ENCODE results near the gene FAM181A. TPM values are rescaled to one million over a fixed set of nuclear protein-coding genes. Genes with fewer than 3 reads are reported as not detected.

FAM181A gene
- total and polyA plus RNA-seq, 2 experiments from 2014 or later, result not detected

DNA sequence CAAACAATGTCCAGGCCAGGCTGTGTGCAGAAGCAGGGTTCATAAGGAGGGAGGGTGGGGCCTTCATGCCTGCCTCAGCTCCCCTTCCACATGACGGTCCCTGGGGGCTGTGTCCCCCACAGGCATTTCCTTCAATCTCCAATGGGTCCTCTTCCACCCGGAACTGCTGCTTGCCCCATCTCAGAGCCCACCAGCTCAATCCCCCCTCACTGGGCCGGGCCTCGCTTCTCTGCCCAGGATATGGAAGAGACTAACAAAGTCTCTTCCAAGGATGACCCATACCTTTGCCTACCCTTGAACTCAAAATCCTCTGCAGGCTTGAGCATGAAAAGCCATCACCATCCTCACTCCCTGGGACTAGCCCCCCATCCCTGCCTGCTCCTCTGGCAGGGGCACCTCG, 28.4 kb upstream of the FAM181A start:
- Histone ChIP-seq H3K27ac (ENCODE audit: low read depth) (no peak overlapping the region), H3F3A (replicated peaks; ENCODE audit: low read depth) (no peaks in the 10 kb centered on the region), H3K36me3 (ENCODE audit: insufficient read depth) (no peaks in the 10 kb centered on the region), H3K79me2 (replicated peaks; ENCODE audit: insufficient read depth) (no peaks in the 10 kb centered on the region), H3K4me1 (ENCODE audit: insufficient read depth) (peaks cover 8% of the 10 kb centered on the region), H2AFZ (no peak overlapping the region), H3K4me3 (no peak overlapping the region), H4K20me1 (replicated peaks; ENCODE audit: insufficient read depth) (no peaks in the 10 kb centered on the region), H3K27me3 (ENCODE audit: insufficient read depth) (no peaks in the 10 kb centered on the region), H3K9me2 (ENCODE audit: insufficient read depth) (no peaks in the 10 kb centered on the region), H3K4me2 (no peak overlapping the region)
- no peaks in the 10 kb centered on the region for H3K36me3 Mint-ChIP-seq (ENCODE audit: low read depth)
- no peak overlapping the region for H3K4me3 Mint-ChIP-seq
- DNase-seq (ENCODE audit: low spot score), result no peak
- no peaks in the 10 kb centered on the region; the same call in 1 of the 3 replicates for H3K9me3 Mint-ChIP-seq
- H3K4me1 Mint-ChIP-seq, result peaks cover 21% of the 10 kb centered on the region
- no peak for ATAC-seq
- no peak for TF ChIP-seq ZNF331 (CRISPR knock-in tag; IDR thresholded peaks at IDR 0.05; ENCODE audit: low read depth)
- no peak for TF ChIP-seq JUNB (IDR thresholded peaks at IDR 0.05; ENCODE audit: unreplicated experiment)
- TF ChIP-seq STAT1 (IDR thresholded peaks at IDR 0.05; ENCODE audit: unreplicated experiment), result no peak
- TF ChIP-seq EZH2 (IDR thresholded peaks at IDR 0.05; ENCODE audit: low read depth, unreplicated experiment), result no peak
- H3K27me3 Mint-ChIP-seq (ENCODE audit: insufficient read depth, low read depth, poor library complexity), result peaks cover 10% of the 10 kb centered on the region
- no peak overlapping the region for H3K27ac Mint-ChIP-seq

DNA sequence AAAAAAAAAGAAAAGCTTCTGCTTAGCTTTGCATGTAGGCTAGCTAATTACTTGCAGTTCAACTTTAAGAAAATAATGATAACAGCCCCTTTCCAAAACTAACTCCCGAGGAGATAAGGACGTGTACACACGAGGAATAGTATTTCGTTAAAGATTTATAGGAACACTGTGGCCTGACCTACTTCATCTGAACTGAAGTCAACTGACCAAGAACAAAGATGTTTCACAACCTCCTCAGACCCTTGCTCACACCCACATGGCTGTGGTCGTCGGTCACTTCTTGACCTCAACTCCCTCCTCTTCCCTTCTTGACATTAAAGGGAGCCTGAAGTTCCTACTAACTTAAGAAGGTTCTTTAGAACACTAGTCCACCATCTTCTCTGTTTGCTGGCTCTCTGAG, 25.3 kb upstream of the FAM181A start:
- no peaks in the 10 kb centered on the region for H3F3A ChIP-seq (replicated peaks; ENCODE audit: low read depth)
- no peaks in the 10 kb centered on the region for H4K20me1 ChIP-seq (replicated peaks; ENCODE audit: insufficient read depth)
- Mint-ChIP-seq H3K36me3 (ENCODE audit: low read depth) (no peaks in the 10 kb centered on the region), H3K27ac (no peak overlapping the region), H3K9me3 (no peaks in the 10 kb centered on the region; the same call in 1 of the 3 replicates), H3K4me3 (no peak overlapping the region), H3K4me1 (peaks cover 16% of the 10 kb centered on the region; the same call in 2 of the 3 replicates), H3K27me3 (ENCODE audit: insufficient read depth, low read depth, poor library complexity) (peaks cover 5% of the 10 kb centered on the region)
- H3K4me2 ChIP-seq, result no peak overlapping the region
- H2AFZ ChIP-seq, result no peak overlapping the region
- H3K27me3 ChIP-seq (ENCODE audit: insufficient read depth), result no peaks in the 10 kb centered on the region
- no peak overlapping the region for H3K27ac ChIP-seq (ENCODE audit: low read depth)
- no peak overlapping the region for H3K4me3 ChIP-seq
- ATAC-seq (no peak), DNase-seq (ENCODE audit: low spot score) (no peak)
- no peaks in the 10 kb centered on the region for H3K79me2 ChIP-seq (replicated peaks; ENCODE audit: insufficient read depth)
- H3K4me1 ChIP-seq (ENCODE audit: insufficient read depth), result no peaks in the 10 kb centered on the region; the same call in 1 of the 2 replicates
- no peaks in the 10 kb centered on the region for H3K9me2 ChIP-seq (ENCODE audit: insufficient read depth)
- H3K36me3 ChIP-seq (ENCODE audit: insufficient read depth), result no peaks in the 10 kb centered on the region
- no peak for TF ChIP-seq EZH2 (IDR thresholded peaks at IDR 0.05; ENCODE audit: low read depth, unreplicated experiment)
- TF ChIP-seq, protein P1, sequence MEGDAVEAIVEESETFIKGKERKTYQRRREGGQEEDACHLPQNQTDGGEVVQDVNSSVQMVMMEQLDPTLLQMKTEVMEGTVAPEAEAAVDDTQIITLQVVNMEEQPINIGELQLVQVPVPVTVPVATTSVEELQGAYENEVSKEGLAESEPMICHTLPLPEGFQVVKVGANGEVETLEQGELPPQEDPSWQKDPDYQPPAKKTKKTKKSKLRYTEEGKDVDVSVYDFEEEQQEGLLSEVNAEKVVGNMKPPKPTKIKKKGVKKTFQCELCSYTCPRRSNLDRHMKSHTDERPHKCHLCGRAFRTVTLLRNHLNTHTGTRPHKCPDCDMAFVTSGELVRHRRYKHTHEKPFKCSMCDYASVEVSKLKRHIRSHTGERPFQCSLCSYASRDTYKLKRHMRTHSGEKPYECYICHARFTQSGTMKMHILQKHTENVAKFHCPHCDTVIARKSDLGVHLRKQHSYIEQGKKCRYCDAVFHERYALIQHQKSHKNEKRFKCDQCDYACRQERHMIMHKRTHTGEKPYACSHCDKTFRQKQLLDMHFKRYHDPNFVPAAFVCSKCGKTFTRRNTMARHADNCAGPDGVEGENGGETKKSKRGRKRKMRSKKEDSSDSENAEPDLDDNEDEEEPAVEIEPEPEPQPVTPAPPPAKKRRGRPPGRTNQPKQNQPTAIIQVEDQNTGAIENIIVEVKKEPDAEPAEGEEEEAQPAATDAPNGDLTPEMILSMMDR (conservative IDR thresholded peaks at IDR 0.05; ENCODE audit: low read depth in 2 of 2), result no peak
- TF ChIP-seq NANOG (IDR thresholded peaks at IDR 0.05; ENCODE audit: borderline replicate concordance), result no peak
- TF ChIP-seq POLR2AphosphoS5 (IDR thresholded peaks at IDR 0.05; ENCODE audit: low read depth), result no peak
- TF ChIP-seq, protein P2, sequence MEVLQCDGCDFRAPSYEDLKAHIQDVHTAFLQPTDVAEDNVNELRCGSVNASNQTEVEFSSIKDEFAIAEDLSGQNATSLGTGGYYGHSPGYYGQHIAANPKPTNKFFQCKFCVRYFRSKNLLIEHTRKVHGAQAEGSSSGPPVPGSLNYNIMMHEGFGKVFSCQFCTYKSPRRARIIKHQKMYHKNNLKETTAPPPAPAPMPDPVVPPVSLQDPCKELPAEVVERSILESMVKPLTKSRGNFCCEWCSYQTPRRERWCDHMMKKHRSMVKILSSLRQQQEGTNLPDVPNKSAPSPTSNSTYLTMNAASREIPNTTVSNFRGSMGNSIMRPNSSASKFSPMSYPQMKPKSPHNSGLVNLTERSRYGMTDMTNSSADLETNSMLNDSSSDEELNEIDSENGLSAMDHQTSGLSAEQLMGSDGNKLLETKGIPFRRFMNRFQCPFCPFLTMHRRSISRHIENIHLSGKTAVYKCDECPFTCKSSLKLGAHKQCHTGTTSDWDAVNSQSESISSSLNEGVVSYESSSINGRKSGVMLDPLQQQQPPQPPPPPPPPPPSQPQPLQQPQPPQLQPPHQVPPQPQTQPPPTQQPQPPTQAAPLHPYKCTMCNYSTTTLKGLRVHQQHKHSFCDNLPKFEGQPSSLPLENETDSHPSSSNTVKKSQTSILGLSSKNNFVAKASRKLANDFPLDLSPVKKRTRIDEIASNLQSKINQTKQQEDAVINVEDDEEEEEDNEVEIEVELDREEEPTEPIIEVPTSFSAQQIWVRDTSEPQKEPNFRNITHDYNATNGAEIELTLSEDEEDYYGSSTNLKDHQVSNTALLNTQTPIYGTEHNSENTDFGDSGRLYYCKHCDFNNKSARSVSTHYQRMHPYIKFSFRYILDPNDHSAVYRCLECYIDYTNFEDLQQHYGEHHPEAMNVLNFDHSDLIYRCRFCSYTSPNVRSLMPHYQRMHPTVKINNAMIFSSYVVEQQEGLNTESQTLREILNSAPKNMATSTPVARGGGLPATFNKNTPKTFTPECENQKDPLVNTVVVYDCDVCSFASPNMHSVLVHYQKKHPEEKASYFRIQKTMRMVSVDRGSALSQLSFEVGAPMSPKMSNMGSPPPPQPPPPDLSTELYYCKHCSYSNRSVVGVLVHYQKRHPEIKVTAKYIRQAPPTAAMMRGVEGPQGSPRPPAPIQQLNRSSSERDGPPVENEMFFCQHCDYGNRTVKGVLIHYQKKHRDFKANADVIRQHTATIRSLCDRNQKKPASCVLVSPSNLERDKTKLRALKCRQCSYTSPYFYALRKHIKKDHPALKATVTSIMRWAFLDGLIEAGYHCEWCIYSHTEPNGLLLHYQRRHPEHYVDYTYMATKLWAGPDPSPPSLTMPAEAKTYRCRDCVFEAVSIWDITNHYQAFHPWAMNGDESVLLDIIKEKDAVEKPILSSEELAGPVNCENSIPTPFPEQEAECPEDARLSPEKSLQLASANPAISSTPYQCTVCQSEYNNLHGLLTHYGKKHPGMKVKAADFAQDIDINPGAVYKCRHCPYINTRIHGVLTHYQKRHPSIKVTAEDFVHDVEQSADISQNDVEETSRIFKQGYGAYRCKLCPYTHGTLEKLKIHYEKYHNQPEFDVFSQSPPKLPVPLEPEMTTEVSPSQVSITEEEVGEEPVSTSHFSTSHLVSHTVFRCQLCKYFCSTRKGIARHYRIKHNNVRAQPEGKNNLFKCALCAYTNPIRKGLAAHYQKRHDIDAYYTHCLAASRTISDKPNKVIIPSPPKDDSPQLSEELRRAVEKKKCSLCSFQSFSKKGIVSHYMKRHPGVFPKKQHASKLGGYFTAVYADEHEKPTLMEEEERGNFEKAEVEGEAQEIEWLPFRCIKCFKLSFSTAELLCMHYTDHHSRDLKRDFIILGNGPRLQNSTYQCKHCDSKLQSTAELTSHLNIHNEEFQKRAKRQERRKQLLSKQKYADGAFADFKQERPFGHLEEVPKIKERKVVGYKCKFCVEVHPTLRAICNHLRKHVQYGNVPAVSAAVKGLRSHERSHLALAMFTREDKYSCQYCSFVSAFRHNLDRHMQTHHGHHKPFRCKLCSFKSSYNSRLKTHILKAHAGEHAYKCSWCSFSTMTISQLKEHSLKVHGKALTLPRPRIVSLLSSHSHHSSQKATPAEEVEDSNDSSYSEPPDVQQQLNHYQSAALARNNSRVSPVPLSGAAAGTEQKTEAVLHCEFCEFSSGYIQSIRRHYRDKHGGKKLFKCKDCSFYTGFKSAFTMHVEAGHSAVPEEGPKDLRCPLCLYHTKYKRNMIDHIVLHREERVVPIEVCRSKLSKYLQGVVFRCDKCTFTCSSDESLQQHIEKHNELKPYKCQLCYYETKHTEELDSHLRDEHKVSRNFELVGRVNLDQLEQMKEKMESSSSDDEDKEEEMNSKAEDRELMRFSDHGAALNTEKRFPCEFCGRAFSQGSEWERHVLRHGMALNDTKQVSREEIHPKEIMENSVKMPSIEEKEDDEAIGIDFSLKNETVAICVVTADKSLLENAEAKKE (CRISPR knock-in tag; IDR thresholded peaks at IDR 0.05), result no peak
- TF ChIP-seq STAT1 (IDR thresholded peaks at IDR 0.05; ENCODE audit: unreplicated experiment), result no peak
- no peak for TF ChIP-seq JUNB (IDR thresholded peaks at IDR 0.05; ENCODE audit: unreplicated experiment)
- TF ChIP-seq, protein P3, sequence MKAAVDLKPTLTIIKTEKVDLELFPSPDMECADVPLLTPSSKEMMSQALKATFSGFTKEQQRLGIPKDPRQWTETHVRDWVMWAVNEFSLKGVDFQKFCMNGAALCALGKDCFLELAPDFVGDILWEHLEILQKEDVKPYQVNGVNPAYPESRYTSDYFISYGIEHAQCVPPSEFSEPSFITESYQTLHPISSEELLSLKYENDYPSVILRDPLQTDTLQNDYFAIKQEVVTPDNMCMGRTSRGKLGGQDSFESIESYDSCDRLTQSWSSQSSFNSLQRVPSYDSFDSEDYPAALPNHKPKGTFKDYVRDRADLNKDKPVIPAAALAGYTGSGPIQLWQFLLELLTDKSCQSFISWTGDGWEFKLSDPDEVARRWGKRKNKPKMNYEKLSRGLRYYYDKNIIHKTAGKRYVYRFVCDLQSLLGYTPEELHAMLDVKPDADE (IDR thresholded peaks at IDR 0.05), result no peak
